ENCODE measurements around the gene RGS11. TPM values are rescaled to one million over a fixed set of nuclear protein-coding genes. Genes with fewer than 3 reads are reported as not detected.

Gene RGS11
- total RNA-seq (2022) (5.3 and 8.9 TPM in 2 replicates), Bru-seq, nascent RNA (percentile 36 among the genes with signal in this experiment), BruChase-seq, experiment 1, labeled RNA remaining after a 2-hour chase (percentile 41 among the genes with signal in this experiment), BruChase-seq, experiment 2, labeled RNA remaining after a 6-hour chase (percentile 48 among the genes with signal in this experiment)
- long read RNA-seq, partial matches to known transcripts: 1 of 2 reads
- long read RNA-seq, other reads (novel, unspliced or antisense): 1 of 2 reads

DNA sequence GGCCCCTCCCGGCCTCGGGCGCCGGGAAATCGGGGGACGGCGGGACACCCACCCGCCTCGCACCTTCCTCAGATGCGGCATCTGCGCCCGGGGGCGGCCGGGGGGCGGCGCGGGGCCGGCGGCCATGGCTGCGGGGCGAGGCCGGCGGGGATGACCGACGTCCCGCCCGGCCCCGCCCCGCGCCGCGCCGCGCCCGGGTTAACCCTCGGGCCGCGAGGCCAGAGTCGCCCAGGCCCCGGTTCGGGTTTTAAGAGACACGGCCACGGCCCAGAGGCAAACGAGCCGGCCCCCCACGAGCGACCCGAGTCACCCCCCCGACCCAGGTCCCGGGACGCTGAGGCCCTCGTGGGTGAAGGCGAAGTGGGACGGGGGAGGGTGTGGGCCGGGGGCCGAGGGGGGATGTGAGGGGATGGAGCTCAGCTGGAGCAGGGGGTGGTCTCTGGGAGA is at the start of gene RGS11:
Gene RGS11, minus strand, starts transcription at position 159 of the 447 bp plus-strand sequence. Its CDS starts 33 bp downstream, at position 126.
- TF ChIP-seq, protein P1, sequence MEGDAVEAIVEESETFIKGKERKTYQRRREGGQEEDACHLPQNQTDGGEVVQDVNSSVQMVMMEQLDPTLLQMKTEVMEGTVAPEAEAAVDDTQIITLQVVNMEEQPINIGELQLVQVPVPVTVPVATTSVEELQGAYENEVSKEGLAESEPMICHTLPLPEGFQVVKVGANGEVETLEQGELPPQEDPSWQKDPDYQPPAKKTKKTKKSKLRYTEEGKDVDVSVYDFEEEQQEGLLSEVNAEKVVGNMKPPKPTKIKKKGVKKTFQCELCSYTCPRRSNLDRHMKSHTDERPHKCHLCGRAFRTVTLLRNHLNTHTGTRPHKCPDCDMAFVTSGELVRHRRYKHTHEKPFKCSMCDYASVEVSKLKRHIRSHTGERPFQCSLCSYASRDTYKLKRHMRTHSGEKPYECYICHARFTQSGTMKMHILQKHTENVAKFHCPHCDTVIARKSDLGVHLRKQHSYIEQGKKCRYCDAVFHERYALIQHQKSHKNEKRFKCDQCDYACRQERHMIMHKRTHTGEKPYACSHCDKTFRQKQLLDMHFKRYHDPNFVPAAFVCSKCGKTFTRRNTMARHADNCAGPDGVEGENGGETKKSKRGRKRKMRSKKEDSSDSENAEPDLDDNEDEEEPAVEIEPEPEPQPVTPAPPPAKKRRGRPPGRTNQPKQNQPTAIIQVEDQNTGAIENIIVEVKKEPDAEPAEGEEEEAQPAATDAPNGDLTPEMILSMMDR (IDR thresholded peaks at IDR 0.05; ENCODE audit: insufficient read depth in 1 of 2, low read depth in 1 of 2, low read length in 1 of 2, severe bottlenecking in 1 of 2, unreplicated experiment in 1 of 2): no peak
- Mint-ChIP-seq H3K27ac (ENCODE audit: unreplicated experiment) (no peak within 1 kb of the TSS), H3K4me1 (ENCODE audit: low read depth, unreplicated experiment) (no peaks in the 10 kb centered on the region), H3K27me3 (ENCODE audit: insufficient read depth, unreplicated experiment) (no peaks in the 10 kb centered on the region), H3K36me3 (ENCODE audit: insufficient read depth, unreplicated experiment) (no peaks in the 10 kb centered on the region), H3K9me3 (ENCODE audit: unreplicated experiment) (no peaks in the 10 kb centered on the region), H3K4me3 (ENCODE audit: unreplicated experiment) (peak within 1 kb of the TSS; percentile 69)
- no peaks in the 10 kb centered on the region for H3K4me1 ChIP-seq
- CTCF ChIA-PET: no interaction called here
- intact Hi-C loops (cut with micrococcal nuclease; ENCODE audit: unreplicated experiment): no loop called here
- no peaks in the 10 kb centered on the region for H3K9me3 ChIP-seq
- no TSS peak for BruUV-seq (replicated peaks)
- POLR2A ChIA-PET: no interaction called here
- DNase-seq: no peak
- no peaks in the 10 kb centered on the region for H3K36me3 ChIP-seq (ENCODE audit: control insufficient read depth, insufficient read depth, low read length)
- no peaks in the 10 kb centered on the region; the same call in 1 of the 2 replicates for H3K27me3 ChIP-seq (replicated peaks; ENCODE audit: control insufficient read depth, insufficient read depth, low read length)
- peak within 1 kb of the TSS; percentile 55 for H3K4me3 ChIP-seq (ENCODE audit: low read depth, low read length)

DNA sequence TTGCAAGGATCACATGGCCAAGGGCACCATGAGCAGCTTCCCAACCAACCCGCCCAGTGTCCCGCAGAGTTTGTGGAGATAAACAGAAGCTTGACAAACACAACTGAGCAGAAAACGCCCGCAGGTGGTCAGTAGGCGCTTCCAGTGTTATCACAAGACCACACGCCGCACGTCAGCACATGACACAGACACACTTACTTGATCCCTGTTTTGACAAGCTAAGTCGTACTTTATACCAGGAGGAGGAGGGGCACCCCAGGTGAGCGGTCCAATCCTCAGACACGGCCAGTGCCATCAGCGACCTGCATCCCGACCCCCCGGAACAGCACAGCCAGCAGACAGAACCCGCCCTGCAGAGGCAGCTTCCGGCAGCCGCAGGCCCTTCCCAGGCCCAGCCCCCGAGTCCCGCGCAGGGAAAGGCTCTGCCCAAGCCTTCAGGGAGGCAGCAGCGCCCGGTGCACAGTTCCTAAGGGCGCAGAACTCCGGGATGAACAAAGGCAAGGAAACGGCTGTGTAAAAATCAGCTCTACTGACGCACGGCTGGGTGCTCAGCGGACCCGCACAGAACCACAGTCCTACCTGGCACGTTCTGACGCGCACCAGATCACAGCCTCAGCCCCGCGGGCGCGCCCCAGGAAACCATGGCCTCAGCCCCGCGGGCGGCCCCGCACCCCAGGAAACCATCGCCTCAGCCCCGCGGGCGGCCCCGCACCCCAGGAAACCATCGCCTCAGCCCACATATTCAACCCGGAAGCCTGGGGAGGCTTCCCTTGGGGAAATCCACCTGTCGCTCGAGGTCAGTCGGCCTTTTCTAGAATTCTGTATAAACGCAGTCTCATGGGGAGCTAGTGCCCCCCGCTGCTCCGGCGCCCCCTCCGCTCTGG is 48.9 kb upstream of the RGS11 start:
- CTCF ChIA-PET: interaction anchor here (0.6 kb wide), 1 partner anchor 13 kb away, joined by 3 read pairs; no protein-coding TSS in a partner anchor

DNA sequence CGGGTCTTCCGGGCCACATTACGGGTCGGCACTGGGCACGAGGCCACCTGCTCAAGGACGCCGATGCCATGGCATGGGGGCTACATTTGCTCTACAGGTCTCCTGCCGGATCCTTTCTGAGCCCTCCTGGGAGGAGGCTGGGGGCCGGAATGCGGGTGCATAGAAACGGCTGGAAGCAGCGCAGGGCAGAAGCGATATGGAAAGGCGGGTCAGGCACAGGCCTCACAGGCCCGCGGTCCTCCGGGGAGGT is 48.4 kb upstream of the RGS11 start:
- no peak for DNase-seq
- Mint-ChIP-seq H3K9me3 (ENCODE audit: unreplicated experiment) (no peaks in the 10 kb centered on the region), H3K27ac (ENCODE audit: unreplicated experiment) (no peak overlapping the region), H3K36me3 (ENCODE audit: insufficient read depth, unreplicated experiment) (peaks cover 11% of the 10 kb centered on the region), H3K4me1 (ENCODE audit: low read depth, unreplicated experiment) (no peaks in the 10 kb centered on the region), H3K4me3 (ENCODE audit: unreplicated experiment) (no peak overlapping the region), H3K27me3 (ENCODE audit: insufficient read depth, unreplicated experiment) (no peaks in the 10 kb centered on the region)
- Histone ChIP-seq H3K9me3 (no peaks in the 10 kb centered on the region), H3K36me3 (ENCODE audit: control insufficient read depth, insufficient read depth, low read length) (no peaks in the 10 kb centered on the region), H3K27me3 (replicated peaks; ENCODE audit: control insufficient read depth, insufficient read depth, low read length) (no peaks in the 10 kb centered on the region), H3K4me1 (no peaks in the 10 kb centered on the region), H3K4me3 (ENCODE audit: low read depth, low read length) (no peak overlapping the region)
- intact Hi-C loops (cut with micrococcal nuclease; ENCODE audit: unreplicated experiment): no loop called here
- CTCF ChIA-PET: interaction anchor here (0.6 kb wide), 1 partner anchor 13 kb away, joined by 3 read pairs; no protein-coding TSS in a partner anchor
- BruUV-seq (replicated peaks): no TSS peak
- POLR2A ChIA-PET: no interaction called here
- TF ChIP-seq, protein P1 (IDR thresholded peaks at IDR 0.05; ENCODE audit: insufficient read depth in 1 of 2, low read depth in 1 of 2, low read length in 1 of 2, severe bottlenecking in 1 of 2, unreplicated experiment in 1 of 2): no peak

More for the DNA sequence above, 48.9 kb upstream of the RGS11 start:
- intact Hi-C loops (cut with micrococcal nuclease; ENCODE audit: unreplicated experiment): no loop called here
- no peaks in the 10 kb centered on the region for H3K9me3 ChIP-seq
- H3K36me3 ChIP-seq (ENCODE audit: control insufficient read depth, insufficient read depth, low read length): no peaks in the 10 kb centered on the region
- H3K36me3 Mint-ChIP-seq (ENCODE audit: insufficient read depth, unreplicated experiment): peaks cover 10% of the 10 kb centered on the region
- H3K27me3 Mint-ChIP-seq (ENCODE audit: insufficient read depth, unreplicated experiment): no peaks in the 10 kb centered on the region
- no peak for DNase-seq
- no peaks in the 10 kb centered on the region for H3K4me1 Mint-ChIP-seq (ENCODE audit: low read depth, unreplicated experiment)
- H3K4me3 ChIP-seq (ENCODE audit: low read depth, low read length): no peak overlapping the region
- H3K4me1 ChIP-seq: no peaks in the 10 kb centered on the region
- TF ChIP-seq, protein P1 (IDR thresholded peaks at IDR 0.05; ENCODE audit: insufficient read depth in 1 of 2, low read depth in 1 of 2, low read length in 1 of 2, severe bottlenecking in 1 of 2, unreplicated experiment in 1 of 2): no peak
- H3K27me3 ChIP-seq (replicated peaks; ENCODE audit: control insufficient read depth, insufficient read depth, low read length): no peaks in the 10 kb centered on the region
- BruUV-seq (replicated peaks): no TSS peak
- no peak overlapping the region for H3K4me3 Mint-ChIP-seq (ENCODE audit: unreplicated experiment)
- POLR2A ChIA-PET: interaction anchor here (0.6 kb wide), 1 partner anchor 248 kb away, joined by 3 read pairs; no protein-coding TSS in a partner anchor
- H3K9me3 Mint-ChIP-seq (ENCODE audit: unreplicated experiment): no peaks in the 10 kb centered on the region
- H3K27ac Mint-ChIP-seq (ENCODE audit: unreplicated experiment): no peak overlapping the region

Measured in Caco-2 (cell line).